ENCODE data around the gene RAG2.
"Not testable (repeated sequence)": the region's sequence is repeated elsewhere in the genome, so short reads cannot be mapped to it uniquely, and the experiment has no call there.

Gene RAG2

DNA sequence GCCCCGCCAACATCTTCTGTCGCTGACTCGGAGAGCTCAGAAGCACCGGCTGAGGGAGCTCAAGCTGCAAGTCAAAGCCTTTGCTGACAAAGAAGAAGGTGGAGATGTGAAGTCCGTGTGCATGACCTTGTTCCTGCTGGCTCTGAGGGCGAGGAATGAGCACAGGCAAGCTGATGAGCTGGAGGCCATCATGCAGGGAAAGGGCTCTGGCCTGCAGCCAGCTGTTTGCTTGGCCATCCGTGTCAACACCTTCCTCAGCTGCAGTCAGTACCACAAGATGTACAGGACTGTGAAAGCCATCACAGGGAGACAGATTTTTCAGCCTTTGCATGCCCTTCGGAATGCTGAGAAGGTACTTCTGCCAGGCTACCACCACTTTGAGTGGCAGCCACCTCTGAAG is 23.6 kb downstream of the RAG2 start:
- Histone ChIP-seq H3K4me3 (ENCODE audit: low read depth, low read length) (no peak overlapping the region), H3K9ac (ENCODE audit: low read length) (no peak overlapping the region), H3K4me1 (ENCODE audit: control insufficient read depth, insufficient read depth, low read length) (no peaks in the 10 kb centered on the region), H3K9me3 (ENCODE audit: control insufficient read depth, insufficient read depth, low read depth, low read length) (no peaks in the 10 kb centered on the region), H3K36me3 (ENCODE audit: control insufficient read depth, insufficient read depth, low read length) (no peaks in the 10 kb centered on the region), H3K27me3 (ENCODE audit: control insufficient read depth, insufficient read depth, low read length) (no peaks in the 10 kb centered on the region; the same call in 1 of the 2 replicates), H3K27ac (ENCODE audit: low read depth, low read length) (no peak overlapping the region)

DNA sequence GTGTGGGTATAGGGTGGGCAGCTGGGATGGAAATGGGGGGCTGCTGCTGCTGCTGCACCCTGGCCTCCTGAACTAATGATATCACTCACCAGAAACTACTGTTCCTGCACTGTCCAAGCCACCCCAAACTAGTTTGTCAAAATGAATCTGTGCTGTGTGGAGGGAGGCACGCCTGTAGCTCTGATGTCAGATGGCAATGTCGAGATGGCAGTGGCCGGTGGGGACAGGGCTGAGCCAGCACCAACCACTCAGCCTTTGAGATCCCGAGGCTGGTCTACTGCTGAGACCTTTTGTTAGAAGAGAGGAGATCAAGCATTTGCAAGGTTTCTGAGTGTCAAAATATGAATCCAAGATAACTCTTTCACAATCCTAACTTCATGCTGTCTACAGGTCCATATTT is 28.9 kb downstream of the RAG2 start:
- no peak overlapping the region for H3K4me3 ChIP-seq (ENCODE audit: low read depth, low read length)
- no peaks in the 10 kb centered on the region for H3K36me3 ChIP-seq (ENCODE audit: control insufficient read depth, insufficient read depth, low read length)
- no peak overlapping the region for H3K9ac ChIP-seq (ENCODE audit: low read length)
- H3K27me3 ChIP-seq (ENCODE audit: control insufficient read depth, insufficient read depth, low read length) = peaks cover 10% of the 10 kb centered on the region; the same call in 1 of the 2 replicates
- H3K4me1 ChIP-seq (ENCODE audit: control insufficient read depth, insufficient read depth, low read length) = peaks cover 5% of the 10 kb centered on the region; the same call in 1 of the 2 replicates
- no peaks in the 10 kb centered on the region for H3K9me3 ChIP-seq (ENCODE audit: control insufficient read depth, insufficient read depth, low read depth, low read length)
- no peak overlapping the region for H3K27ac ChIP-seq (ENCODE audit: low read depth, low read length)

DNA sequence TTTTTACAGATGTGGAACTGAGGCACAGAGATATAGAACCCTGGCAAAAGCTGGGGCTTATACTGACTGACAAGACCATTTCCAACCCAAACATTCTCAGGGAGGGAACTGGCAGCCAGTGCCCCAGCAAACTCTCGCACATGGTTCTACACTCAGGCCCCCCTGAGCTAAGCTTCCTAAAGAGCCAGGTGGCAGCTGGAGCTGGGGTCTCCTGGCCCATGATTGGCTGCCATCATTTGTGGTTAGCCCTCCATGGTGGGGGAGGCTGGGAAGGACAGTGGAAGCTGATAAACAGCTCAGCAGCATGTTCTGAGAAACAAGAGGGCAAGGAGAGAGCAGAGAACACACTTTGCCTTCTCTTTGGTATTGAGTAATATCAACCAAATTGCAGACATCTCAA is 30.3 kb downstream of the RAG2 start, which contains the start of gene RAG1:
TSS of gene RAG1 (plus strand) at position 314 of the 400 bp plus-strand sequence. CDS start 5,298 bp downstream, outside the sequence.
- Histone ChIP-seq H3K27ac (ENCODE audit: low read depth, low read length) (no peak within 1 kb of the TSS), H3K36me3 (ENCODE audit: control insufficient read depth, insufficient read depth, low read length) (no peaks in the 10 kb centered on the region), H3K9ac (ENCODE audit: low read length) (no peak within 1 kb of the TSS), H3K4me1 (ENCODE audit: control insufficient read depth, insufficient read depth, low read length) (peaks cover 8% of the 10 kb centered on the region; the same call in 1 of the 2 replicates), H3K4me3 (ENCODE audit: low read depth, low read length) (no peak within 1 kb of the TSS), H3K27me3 (ENCODE audit: control insufficient read depth, insufficient read depth, low read length) (peaks cover 10% of the 10 kb centered on the region; the same call in 1 of the 2 replicates), H3K9me3 (ENCODE audit: control insufficient read depth, insufficient read depth, low read depth, low read length) (no peaks in the 10 kb centered on the region)

DNA sequence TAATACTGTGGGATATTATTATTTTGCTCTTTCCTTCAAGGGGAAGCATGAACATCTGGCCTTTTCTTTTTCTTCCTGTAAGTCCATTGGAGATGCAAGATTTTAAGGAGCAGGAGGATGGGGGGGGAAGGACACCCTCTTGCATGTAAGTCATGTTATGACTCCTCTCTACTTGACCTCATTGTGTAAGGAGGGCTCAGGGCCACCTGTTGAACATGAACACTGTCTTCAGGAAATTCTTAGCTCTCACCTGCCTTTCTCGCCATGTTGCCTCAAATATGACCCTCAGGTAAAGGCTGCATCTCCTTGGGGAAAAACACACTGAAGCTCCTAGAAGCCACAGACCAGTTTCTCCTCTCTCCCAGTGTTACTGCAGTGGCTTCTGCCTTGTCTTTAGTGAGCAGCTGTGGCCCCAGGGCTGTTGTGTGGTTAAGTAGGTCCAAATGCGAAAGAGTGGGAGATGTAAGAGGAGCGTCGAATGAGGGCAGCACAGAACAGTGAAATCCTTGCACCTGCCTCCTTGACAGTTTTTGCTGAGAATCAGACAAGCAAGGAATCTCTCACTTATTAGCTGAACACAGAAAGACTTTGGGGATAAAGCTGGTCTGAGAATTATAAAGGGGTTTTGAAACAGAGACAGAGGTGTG is 31.5 kb downstream of the RAG2 start:
- Histone ChIP-seq H3K27me3 (ENCODE audit: control insufficient read depth, insufficient read depth, low read length) (peaks cover 10% of the 10 kb centered on the region; the same call in 1 of the 2 replicates), H3K36me3 (ENCODE audit: control insufficient read depth, insufficient read depth, low read length) (no peaks in the 10 kb centered on the region), H3K4me3 (ENCODE audit: low read depth, low read length) (no peak overlapping the region), H3K9me3 (ENCODE audit: control insufficient read depth, insufficient read depth, low read depth, low read length) (no peaks in the 10 kb centered on the region), H3K27ac (ENCODE audit: low read depth, low read length) (no peak overlapping the region), H3K9ac (ENCODE audit: low read length) (no peak overlapping the region), H3K4me1 (ENCODE audit: control insufficient read depth, insufficient read depth, low read length) (peaks cover 8% of the 10 kb centered on the region; the same call in 1 of the 2 replicates)

DNA sequence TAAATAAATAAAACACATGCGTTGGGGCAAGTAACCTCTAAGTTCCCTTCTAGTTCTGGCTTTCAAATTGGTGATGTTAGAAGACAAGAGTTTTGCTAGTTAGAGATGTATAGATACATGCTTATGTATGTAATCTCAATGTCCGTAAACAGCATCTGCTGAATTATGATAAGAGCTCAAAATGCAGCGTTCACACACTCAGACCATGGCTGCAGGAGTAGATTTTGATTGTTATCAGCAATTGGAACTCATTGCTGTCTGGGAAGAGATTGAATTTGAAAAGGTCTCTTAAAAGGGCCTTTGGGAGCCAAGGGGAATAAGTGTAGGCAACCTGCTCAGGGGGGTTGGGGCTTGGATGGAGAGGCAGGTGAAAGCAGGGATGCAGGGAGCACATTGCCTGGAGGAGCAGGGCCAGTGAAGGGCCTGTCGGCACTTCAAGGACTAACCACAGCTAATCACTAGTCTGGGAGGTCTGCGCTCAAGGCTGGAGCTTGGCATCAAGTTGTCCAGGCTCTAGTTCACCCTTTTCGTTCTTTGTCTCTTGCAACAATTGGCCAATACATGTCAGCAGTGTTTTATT is 32.9 kb downstream of the RAG2 start:
- Histone ChIP-seq H3K4me1 (ENCODE audit: control insufficient read depth, insufficient read depth, low read length) (peaks cover 8% of the 10 kb centered on the region; the same call in 1 of the 2 replicates), H3K36me3 (ENCODE audit: control insufficient read depth, insufficient read depth, low read length) (no peaks in the 10 kb centered on the region), H3K9ac (ENCODE audit: low read length) (no peak overlapping the region), H3K27ac (ENCODE audit: low read depth, low read length) (no peak overlapping the region), H3K4me3 (ENCODE audit: low read depth, low read length) (no peak overlapping the region; the same call in 1 of the 2 replicates), H3K27me3 (ENCODE audit: control insufficient read depth, insufficient read depth, low read length) (peaks cover 10% of the 10 kb centered on the region; the same call in 1 of the 2 replicates), H3K9me3 (ENCODE audit: control insufficient read depth, insufficient read depth, low read depth, low read length) (peaks cover 2% of the 10 kb centered on the region)

DNA sequence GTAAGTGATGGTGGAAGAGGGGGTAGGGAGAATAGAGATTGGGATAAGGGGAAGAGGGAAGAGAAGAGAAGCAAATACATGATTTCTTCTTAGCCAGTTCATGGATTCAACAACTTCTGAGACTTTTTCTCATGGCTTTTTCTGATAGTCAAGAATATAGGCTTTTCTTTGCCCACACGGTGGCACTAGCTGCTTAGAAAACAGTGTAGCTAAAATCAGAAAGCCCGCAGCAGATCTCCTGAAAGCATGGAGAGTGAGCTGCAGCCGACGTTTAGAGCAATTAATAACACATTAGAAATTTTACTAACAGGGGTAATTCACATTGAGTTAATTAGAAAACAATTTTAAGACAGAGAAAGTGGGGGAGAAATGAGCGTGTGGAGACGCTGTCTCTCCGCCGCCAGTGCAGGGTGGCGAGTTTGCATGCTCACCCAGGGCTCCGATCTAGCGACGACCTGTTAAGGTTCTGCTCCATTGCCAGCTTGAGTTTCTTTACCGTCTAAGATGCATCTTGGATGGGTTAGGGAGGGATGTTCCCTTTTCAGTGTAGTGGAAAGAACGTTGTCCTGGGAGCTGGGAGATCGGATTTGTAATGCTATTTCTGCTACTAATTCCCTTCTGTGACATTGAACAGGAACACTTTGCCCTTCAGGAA is 33.5 kb downstream of the RAG2 start:
- Histone ChIP-seq H3K27ac (ENCODE audit: low read depth, low read length) (no peak overlapping the region), H3K4me1 (ENCODE audit: control insufficient read depth, insufficient read depth, low read length) (peaks cover 8% of the 10 kb centered on the region; the same call in 1 of the 2 replicates), H3K9me3 (ENCODE audit: control insufficient read depth, insufficient read depth, low read depth, low read length) (peaks cover 7% of the 10 kb centered on the region), H3K4me3 (ENCODE audit: low read depth, low read length) (peak overlapping the region; percentile 50), H3K36me3 (ENCODE audit: control insufficient read depth, insufficient read depth, low read length) (no peaks in the 10 kb centered on the region), H3K27me3 (ENCODE audit: control insufficient read depth, insufficient read depth, low read length) (peaks cover 10% of the 10 kb centered on the region; the same call in 1 of the 2 replicates), H3K9ac (ENCODE audit: low read length) (no peak overlapping the region)

DNA sequence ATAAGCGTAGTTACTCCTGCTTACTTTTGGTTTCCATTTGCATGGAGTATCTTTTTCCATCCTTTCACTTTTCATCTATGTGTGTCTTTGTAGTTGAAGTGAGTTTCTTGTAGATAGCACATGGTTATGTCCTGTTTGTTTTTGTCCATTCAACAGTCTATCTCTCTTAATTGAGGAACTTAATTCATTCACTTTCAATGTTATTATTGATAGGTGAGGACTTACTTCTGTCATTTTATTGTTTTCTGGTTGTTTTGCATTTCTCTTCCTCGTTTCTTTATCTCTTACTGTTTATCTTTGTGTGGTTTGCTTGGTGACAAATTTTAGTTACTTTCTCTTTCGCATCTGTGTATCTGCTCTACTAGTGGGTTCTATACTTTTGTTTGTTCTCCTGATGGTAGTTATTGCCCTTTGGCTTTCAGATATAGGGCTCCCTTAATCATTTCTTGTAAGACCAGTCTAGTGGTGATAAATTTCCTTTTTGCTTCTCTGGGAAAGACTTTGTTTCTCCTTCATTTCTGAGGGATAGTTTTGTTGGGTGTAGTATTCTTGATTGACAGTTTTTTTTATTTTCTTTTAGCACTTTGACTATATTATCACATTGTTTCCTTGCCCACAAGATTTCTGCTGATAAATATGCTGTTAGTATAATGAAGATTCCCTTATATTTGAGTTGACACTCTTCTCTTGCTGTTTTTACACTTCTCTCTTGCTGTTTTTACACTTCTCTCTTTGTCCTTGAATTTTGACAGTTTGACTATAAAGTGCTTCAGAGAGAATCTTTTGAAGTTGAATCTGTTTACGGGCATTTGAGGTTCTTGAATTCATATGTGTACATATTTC is 39.2 kb downstream of the RAG2 start:
- Histone ChIP-seq H3K4me3 (ENCODE audit: low read depth, low read length) (no peak overlapping the region), H3K9ac (ENCODE audit: low read length) (no peak overlapping the region), H3K4me1 (ENCODE audit: control insufficient read depth, insufficient read depth, low read length) (peaks cover under 1% of the 10 kb centered on the region; the same call in 1 of the 2 replicates), H3K36me3 (ENCODE audit: control insufficient read depth, insufficient read depth, low read length) (no peaks in the 10 kb centered on the region), H3K27me3 (ENCODE audit: control insufficient read depth, insufficient read depth, low read length) (no peaks in the 10 kb centered on the region), H3K9me3 (ENCODE audit: control insufficient read depth, insufficient read depth, low read depth, low read length) (peaks cover 14% of the 10 kb centered on the region), H3K27ac (ENCODE audit: low read depth, low read length) (no peak overlapping the region)

DNA sequence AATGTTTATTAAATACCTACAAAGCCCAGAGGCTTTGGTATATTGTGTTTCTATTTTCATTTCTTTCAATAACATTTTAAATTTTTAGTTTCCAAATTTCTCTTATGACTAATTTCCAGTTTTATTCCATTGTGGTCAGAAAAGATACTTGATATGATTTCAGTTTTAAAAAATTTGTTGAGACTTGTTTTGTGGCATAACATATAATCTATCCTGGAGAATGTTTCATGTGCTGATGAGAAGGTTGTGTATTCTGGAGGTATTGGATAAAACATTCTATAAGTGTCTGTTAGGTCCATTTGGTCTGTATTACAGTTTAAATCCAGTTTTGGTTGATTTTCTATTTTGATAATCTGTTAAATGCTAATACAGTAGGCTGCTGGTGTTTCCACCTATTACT is 40.0 kb downstream of the RAG2 start:
- no peak overlapping the region for H3K9ac ChIP-seq (ENCODE audit: low read length)
- no peaks in the 10 kb centered on the region for H3K27me3 ChIP-seq (ENCODE audit: control insufficient read depth, insufficient read depth, low read length)
- H3K4me3 ChIP-seq (ENCODE audit: low read depth, low read length) = peak overlapping the region; percentile 48; the same call in 1 of the 2 replicates
- H3K9me3 ChIP-seq (ENCODE audit: control insufficient read depth, insufficient read depth, low read depth, low read length) = peaks cover 14% of the 10 kb centered on the region
- H3K36me3 ChIP-seq (ENCODE audit: control insufficient read depth, insufficient read depth, low read length) = no peaks in the 10 kb centered on the region
- no peaks in the 10 kb centered on the region for H3K4me1 ChIP-seq (ENCODE audit: control insufficient read depth, insufficient read depth, low read length)
- H3K27ac ChIP-seq (ENCODE audit: low read depth, low read length) = no peak overlapping the region

DNA sequence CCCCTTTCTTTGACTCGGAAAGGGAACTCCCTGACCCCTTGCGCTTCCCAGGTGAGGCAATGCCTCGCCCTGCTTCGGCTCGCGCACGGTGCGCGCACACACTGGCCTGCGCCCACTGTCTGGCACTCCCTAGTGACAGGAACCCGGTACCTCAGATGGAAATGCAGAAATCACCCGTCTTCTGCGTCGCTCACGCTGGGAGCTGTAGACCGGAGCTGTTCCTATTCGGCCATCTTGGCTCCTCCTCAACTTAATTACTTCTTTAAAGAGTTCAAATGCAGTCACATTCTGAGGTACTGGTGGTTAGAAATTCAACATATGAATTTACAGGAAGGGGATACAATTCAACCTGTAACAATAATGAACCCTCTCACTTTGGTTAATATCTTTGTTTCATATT is 40.6 kb downstream of the RAG2 start:
- H3K36me3 ChIP-seq (ENCODE audit: control insufficient read depth, insufficient read depth, low read length); H3K4me1 ChIP-seq (ENCODE audit: control insufficient read depth, insufficient read depth, low read length); H3K27ac ChIP-seq (ENCODE audit: low read depth, low read length); H3K27me3 ChIP-seq (ENCODE audit: control insufficient read depth, insufficient read depth, low read length): not testable (repeated sequence)
- Histone ChIP-seq H3K9me3 (ENCODE audit: control insufficient read depth, insufficient read depth, low read depth, low read length) (peaks cover 14% of the 10 kb centered on the region), H3K9ac (ENCODE audit: low read length) (peak overlapping the region; percentile 33), H3K4me3 (ENCODE audit: low read depth, low read length) (peak overlapping the region; percentile 48)

DNA sequence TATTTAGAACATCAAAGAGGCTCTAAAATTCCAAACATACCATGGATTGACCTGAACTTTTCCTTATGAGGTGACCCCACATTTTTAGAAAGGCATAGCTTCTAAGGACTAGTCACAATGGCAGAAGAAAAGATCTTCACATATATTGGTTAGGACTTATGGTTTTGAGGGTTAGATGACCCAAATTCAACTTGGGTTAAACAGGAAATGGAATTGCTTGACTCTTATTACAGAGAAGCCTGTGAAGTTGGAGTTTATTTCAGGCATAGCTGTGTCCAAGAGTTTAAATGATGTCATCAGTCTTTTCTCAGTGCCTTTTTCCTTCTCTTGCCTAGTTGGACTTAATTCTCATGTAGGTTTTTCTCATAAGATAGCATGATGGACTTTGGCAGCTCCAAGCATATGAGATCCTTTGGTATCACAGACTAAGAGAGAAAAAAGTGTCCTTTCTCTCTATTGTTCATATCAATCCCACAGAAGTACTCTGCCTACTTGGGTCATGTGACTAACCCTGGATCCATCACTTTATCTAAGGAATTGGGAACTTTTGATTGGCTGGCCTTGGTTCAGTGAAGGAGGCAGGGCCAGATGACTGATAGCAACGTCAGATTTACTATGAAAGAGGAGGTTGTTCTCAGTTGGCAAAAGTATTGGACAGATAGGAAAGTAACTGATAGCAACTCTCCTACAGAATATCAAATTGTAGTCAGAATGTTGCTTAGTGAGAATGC is 47.5 kb downstream of the RAG2 start:
- no peaks in the 10 kb centered on the region for H3K27me3 ChIP-seq (ENCODE audit: control insufficient read depth, insufficient read depth, low read length)
- no peaks in the 10 kb centered on the region for H3K36me3 ChIP-seq (ENCODE audit: control insufficient read depth, insufficient read depth, low read length)
- no peak overlapping the region for H3K9ac ChIP-seq (ENCODE audit: low read length)

More for the DNA sequence above, 47.5 kb downstream of the RAG2 start:
- no peaks in the 10 kb centered on the region; the same call in 1 of the 2 replicates for H3K9me3 ChIP-seq (ENCODE audit: control insufficient read depth, insufficient read depth, low read depth, low read length)
- no peak overlapping the region for H3K4me3 ChIP-seq (ENCODE audit: low read depth, low read length)
- no peak overlapping the region for H3K27ac ChIP-seq (ENCODE audit: low read depth, low read length)
- H3K4me1 ChIP-seq (ENCODE audit: control insufficient read depth, insufficient read depth, low read length) = no peaks in the 10 kb centered on the region
